Measurements from ENCODE around the gene HSF4. TPM values are rescaled to one million over a fixed set of nuclear protein-coding genes. Genes with fewer than 3 reads are reported as not detected.

The HSF4 gene
- total RNA-seq, 1 donor from 2014 or later: 2.2 TPM

DNA sequence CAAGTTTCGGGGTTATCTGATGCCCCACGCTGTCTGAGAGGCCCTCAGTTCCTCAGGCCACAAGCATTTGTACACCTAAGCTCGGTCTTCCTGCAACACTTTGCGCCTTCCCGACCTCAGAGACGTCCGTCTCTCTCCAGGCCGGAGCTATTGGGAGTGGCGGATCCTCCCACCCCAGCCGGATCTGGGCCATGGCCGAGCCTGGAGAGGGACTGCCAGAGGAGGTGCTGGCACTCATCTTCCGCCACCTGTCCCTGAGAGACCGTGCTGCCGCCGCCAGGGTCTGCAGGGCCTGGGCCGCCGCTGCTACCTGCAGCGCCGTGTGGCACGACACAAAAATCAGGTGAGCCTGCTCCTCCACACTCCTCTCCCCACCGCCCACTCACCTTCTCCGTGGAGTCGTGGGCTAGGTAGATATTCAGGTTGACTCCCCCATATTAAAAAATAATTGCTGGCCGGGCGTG lies 2.9 kb upstream of the HSF4 start:
- no peak overlapping the region for H3K4me3 Mint-ChIP-seq (ENCODE audit: low read depth)
- H3K27me3 Mint-ChIP-seq: peaks cover 80% of the 10 kb centered on the region
- H3K4me1 Mint-ChIP-seq (ENCODE audit: low read depth): peaks cover 2% of the 10 kb centered on the region
- H3K27ac Mint-ChIP-seq: no peak overlapping the region
- no peaks in the 10 kb centered on the region for H3K9me3 Mint-ChIP-seq (ENCODE audit: low read depth)
- DNase-seq (ENCODE audit: low spot score, unreplicated experiment): no peak
- H3K36me3 Mint-ChIP-seq (ENCODE audit: insufficient read depth): no peaks in the 10 kb centered on the region
- TF ChIP-seq, protein P1, sequence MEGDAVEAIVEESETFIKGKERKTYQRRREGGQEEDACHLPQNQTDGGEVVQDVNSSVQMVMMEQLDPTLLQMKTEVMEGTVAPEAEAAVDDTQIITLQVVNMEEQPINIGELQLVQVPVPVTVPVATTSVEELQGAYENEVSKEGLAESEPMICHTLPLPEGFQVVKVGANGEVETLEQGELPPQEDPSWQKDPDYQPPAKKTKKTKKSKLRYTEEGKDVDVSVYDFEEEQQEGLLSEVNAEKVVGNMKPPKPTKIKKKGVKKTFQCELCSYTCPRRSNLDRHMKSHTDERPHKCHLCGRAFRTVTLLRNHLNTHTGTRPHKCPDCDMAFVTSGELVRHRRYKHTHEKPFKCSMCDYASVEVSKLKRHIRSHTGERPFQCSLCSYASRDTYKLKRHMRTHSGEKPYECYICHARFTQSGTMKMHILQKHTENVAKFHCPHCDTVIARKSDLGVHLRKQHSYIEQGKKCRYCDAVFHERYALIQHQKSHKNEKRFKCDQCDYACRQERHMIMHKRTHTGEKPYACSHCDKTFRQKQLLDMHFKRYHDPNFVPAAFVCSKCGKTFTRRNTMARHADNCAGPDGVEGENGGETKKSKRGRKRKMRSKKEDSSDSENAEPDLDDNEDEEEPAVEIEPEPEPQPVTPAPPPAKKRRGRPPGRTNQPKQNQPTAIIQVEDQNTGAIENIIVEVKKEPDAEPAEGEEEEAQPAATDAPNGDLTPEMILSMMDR (IDR thresholded peaks at IDR 0.05; ENCODE audit: unreplicated experiment): no peak

GRCh38 chr16:67162506-67163163 lies 1.9 kb upstream of the HSF4 start:
- TF ChIP-seq, protein P1 (IDR thresholded peaks at IDR 0.05; ENCODE audit: unreplicated experiment): no peak
- no peak overlapping the region for H3K27ac Mint-ChIP-seq
- H3K27me3 Mint-ChIP-seq: peaks cover 80% of the 10 kb centered on the region
- H3K4me3 Mint-ChIP-seq (ENCODE audit: low read depth): no peak overlapping the region
- H3K9me3 Mint-ChIP-seq (ENCODE audit: low read depth): no peaks in the 10 kb centered on the region
- H3K4me1 Mint-ChIP-seq (ENCODE audit: low read depth): peaks cover 2% of the 10 kb centered on the region
- H3K36me3 Mint-ChIP-seq (ENCODE audit: insufficient read depth): no peaks in the 10 kb centered on the region
- DNase-seq (ENCODE audit: low spot score, unreplicated experiment): no peak

GRCh38 chr16:67163164-67163998 lies 1.2 kb upstream of the HSF4 start:
- Mint-ChIP-seq H3K4me1 (ENCODE audit: low read depth) (peaks cover 2% of the 10 kb centered on the region), H3K27ac (no peak overlapping the region), H3K27me3 (peaks cover 80% of the 10 kb centered on the region), H3K36me3 (ENCODE audit: insufficient read depth) (no peaks in the 10 kb centered on the region), H3K9me3 (ENCODE audit: low read depth) (no peaks in the 10 kb centered on the region), H3K4me3 (ENCODE audit: low read depth) (peak overlapping the region; percentile 31)
- TF ChIP-seq, protein P1 (IDR thresholded peaks at IDR 0.05; ENCODE audit: unreplicated experiment): no peak
- DNase-seq (ENCODE audit: low spot score, unreplicated experiment): no peak

DNA sequence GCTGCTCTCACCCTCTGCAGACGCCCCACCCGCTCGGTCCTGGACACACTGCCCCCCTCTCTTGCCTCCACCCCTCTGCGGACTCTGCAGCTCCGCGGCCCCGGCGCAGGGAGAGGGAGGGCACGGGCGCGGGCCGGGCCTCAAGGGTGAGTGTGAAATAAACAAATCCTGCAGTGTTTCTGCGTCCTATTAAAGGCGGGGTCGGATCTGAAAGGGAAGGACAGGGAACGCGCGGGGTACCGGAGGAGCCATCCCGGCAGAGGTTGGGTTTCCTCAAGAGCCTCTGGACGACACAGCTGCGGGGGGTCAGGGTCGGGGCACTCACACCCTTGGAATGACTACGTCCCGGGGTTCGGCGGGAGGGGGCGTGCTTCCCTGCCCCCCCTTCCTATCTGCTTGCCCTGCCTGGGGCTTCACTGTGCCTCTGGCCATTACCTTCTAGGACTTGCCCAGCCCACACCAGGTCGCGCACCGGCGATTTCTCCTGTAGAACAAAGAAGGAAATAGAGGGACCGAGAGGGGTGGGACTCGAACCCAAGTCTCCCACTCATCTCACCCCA lies 466 bp upstream of the HSF4 start:
- no peak for DNase-seq (ENCODE audit: low spot score, unreplicated experiment)
- H3K4me3 Mint-ChIP-seq (ENCODE audit: low read depth): peak overlapping the region; percentile 31

More for the DNA sequence above, 466 bp upstream of the HSF4 start:
- H3K36me3 Mint-ChIP-seq (ENCODE audit: insufficient read depth): no peaks in the 10 kb centered on the region
- peaks cover 2% of the 10 kb centered on the region for H3K4me1 Mint-ChIP-seq (ENCODE audit: low read depth)
- H3K27me3 Mint-ChIP-seq: peaks cover 80% of the 10 kb centered on the region
- H3K9me3 Mint-ChIP-seq (ENCODE audit: low read depth): no peaks in the 10 kb centered on the region
- no peak overlapping the region for H3K27ac Mint-ChIP-seq
- TF ChIP-seq, protein P1 (IDR thresholded peaks at IDR 0.05; ENCODE audit: unreplicated experiment): no peak
